HK-2 (cell line): ENCODE measurements around the gene PJVK.

Experiments
- DNase-seq: peaks from one replicate; pipeline ENCODE4 v3.0.0-alpha.2; 2018; ENCODE audit not compliant: unreplicated experiment

PJVK gene

GRCh38 chr2:178480227-178481181 lies 29.3 kb downstream of the PJVK start, which contains the start of gene PLEKHA3:
Gene PLEKHA3, plus strand, starts transcription at chr2:178480457. Its CDS starts 413 bp downstream, at chr2:178480870.
- DNase-seq: peak; percentile 96

- no peak for DNase-seq
Measured at GRCh38 chr2:178482437-178482836, 31.3 kb downstream of the PJVK start.

DNA sequence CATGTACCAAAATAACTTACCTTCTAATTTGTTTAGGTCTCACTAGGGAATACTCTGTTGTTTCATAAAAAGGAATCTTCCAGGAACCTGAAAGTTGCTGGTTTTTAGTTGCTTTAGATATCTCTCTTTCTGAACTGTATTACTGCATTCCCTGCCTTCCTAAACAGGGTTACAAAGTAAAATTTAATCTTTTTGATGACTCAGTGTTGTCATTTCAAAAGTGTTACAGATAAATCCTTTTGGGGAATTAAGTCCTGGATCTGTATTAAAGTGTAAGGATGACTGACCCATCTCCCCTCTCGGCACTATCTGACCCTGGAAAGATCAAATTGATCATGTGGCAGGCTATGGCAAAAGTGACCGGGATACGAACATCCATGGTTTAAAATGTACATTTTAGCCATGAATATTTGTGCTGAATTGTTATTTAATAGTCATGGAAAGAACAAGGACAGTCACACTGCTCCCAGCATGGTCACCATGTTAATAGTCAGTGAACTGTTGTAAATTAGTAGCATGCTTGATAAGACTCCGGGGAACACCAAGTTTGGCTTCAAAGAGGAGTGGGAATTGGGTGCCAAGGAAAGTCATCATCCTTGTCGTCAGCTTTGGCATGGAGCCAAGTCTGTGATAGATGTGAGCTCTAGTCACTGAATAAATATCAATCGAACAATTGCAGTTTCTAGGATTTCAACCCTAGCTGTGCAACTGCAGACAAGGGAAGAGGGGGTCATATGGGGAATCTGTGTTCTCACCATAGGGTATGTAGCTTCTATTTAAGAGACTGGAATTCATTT lies 33.3 kb downstream of the PJVK start:
- no peak for DNase-seq

DNA sequence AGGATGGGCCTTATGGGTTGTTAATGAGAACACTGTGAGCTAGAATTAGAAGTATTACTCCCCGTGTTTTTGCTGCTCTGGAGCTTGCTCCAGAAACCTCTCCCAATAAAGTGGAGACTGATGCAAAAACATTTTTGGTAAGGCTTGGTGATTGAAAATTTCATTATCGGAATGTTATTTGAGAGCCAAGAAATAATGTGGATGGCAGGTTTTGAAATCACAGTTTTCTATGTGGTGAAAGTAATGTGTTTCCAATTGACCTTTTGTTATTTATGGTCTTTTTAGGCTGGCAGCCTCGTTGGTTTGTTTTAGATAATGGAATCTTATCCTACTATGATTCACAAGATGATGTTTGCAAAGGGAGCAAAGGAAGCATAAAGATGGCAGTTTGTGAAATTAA lies 34.2 kb downstream of the PJVK start:
- no peak for DNase-seq

- DNase-seq: no peak
Measured at GRCh38 chr2:178491612-178492011, 40.4 kb downstream of the PJVK start.

- no peak for DNase-seq
Measured at GRCh38 chr2:178496049-178496448, 44.9 kb downstream of the PJVK start.

- no peak for DNase-seq
Measured at GRCh38 chr2:178498137-178498536, 47.0 kb downstream of the PJVK start.

DNA sequence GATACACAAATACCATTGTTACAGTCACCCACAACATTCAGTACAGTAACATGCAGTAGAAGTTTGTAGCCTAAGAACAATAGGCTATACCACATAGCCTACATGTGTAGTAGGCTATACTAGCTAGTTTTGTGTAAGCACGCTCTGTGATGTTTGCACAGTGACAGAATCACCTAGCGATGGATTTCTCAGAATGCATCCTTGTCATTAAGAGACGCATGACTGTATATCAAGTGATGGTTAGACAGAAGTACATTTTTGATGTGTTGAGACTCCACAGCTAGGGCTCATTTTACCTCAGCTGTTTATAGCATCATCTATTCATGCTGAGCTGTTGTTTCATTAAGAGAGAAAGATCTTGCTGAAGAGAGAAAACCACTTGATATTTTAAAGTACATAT lies 48.5 kb downstream of the PJVK start:
- no peak for DNase-seq

DNA sequence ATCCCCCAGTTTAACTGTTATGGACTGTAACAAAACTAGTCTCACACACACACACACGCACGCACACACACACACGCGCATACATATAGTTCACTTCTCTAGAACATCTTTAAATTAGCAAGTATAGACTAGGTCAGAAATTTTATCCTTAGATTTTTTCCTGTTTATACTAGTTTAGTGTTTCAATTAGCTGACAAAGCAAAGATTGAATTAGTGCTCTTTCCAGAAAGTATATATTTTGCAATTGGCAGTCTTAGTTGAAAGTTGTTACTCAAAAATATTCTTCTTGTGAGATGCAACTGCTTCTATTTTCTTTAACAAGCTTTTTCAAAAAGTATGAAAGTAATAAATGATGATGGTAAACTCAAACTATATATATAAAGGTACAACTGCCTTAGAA lies 51.6 kb downstream of the PJVK start:
- DNase-seq: no peak

- DNase-seq: no peak
Measured at GRCh38 chr2:178506101-178506500, 54.9 kb downstream of the PJVK start.

GRCh38 chr2:178506524-178506923 lies 55.3 kb downstream of the PJVK start:
- no peak for DNase-seq

- no peak for DNase-seq
Measured at GRCh38 chr2:178506949-178507348, 55.8 kb downstream of the PJVK start.

DNA sequence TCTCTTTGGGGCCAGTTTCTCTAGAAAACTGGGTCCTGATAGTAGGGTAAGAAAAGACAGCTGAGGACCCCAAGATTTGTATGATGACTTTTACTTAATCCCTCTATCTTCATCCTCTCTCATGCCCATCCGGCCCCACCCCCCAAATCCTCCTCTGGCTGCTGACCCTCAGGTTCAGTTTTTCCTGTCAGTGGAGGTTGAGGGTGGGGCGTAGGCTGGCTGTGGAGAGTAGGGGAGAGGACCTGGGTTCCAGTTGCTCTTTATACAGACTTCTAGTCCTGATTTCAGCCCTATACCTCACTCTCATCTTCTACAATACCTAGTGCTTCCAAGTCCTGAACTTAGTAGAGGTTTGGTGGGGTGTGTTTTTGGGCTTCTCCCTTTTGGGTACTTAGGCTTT lies 57.5 kb downstream of the PJVK start:
- no peak for DNase-seq

DNA sequence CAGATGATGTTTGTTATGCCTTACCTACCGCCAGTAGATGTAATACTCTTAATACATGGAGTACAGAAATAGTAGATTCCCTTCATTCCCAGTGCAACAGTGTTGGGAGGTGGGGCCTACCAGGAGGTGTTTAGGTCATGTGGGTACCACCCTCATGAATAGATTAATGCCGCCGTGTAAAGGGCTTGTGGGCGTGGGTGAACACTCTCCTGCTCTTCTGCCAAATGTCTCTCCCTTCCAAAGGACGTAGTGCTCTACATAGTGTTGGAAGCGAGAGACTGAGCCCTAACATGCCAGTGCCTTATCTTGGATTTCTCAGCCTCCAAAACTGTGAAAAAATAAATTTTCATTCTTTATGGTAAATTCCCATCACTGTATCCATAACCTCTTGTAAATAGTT lies 59.2 kb downstream of the PJVK start:
- no peak for DNase-seq
